Measurements from ENCODE around the gene MBOAT7.
"Not testable (repeated sequence)": the region's sequence is repeated elsewhere in the genome, so short reads cannot be mapped to it uniquely, and the experiment has no call there.

The MBOAT7 gene

GRCh38 chr19:54188215-54188871, 1.0 kb downstream of the MBOAT7 start:
- DNase-seq, result no peak

DNA sequence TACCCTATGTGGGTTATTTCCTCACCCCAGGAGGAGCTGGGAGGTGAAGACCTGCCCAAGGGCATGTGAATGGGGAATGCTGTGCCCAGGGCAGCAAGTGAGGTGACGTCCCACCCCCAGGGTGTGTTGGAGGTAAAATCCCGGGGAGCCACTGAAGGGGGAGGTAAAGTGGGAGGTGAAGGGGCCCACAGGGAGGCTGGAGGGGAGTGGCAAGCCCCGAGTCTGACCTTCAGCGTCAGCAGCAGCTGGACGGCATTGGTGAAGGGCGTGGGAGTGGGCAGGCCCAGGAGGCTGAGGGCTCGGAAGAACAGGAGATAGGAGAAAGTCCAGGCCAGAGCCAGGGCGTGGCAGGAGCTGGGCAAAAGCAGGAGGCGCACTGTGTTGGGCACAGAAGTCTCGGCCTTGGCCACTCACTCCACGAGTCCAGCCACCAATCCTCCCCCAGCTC, 2.4 kb downstream of the MBOAT7 start:
- DNase-seq, result no peak

- DNase-seq, result no peak
Observed at GRCh38 chr19:54186351-54186750, 3.0 kb downstream of the MBOAT7 start.

- DNase-seq, result no peak
Observed at GRCh38 chr19:54183431-54183830, 5.9 kb downstream of the MBOAT7 start.

GRCh38 chr19:54181894-54182293, 7.5 kb downstream of the MBOAT7 start:
- not testable (repeated sequence) for DNase-seq

DNA sequence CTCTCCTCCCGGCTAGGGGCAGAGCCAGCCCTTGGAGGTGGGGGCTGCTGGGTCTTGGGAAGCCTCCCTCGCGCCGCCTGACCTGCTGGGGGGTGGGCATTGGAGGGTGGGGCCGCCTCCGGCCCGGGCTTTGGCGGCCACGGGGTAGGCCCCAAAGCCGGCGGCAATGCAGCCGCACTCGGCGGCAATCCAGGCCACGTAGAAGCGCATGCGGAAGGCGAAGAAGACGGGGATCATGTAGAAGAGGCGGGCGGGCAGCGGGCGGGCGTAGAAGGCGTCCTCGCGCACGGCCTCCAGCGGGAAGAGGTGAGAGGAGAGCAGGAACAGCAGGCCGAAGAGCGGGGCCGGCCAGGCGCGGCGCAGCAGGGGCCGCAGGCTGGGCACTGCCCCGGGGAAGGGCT, 8.7 kb downstream of the MBOAT7 start:
- DNase-seq, result no peak

DNA sequence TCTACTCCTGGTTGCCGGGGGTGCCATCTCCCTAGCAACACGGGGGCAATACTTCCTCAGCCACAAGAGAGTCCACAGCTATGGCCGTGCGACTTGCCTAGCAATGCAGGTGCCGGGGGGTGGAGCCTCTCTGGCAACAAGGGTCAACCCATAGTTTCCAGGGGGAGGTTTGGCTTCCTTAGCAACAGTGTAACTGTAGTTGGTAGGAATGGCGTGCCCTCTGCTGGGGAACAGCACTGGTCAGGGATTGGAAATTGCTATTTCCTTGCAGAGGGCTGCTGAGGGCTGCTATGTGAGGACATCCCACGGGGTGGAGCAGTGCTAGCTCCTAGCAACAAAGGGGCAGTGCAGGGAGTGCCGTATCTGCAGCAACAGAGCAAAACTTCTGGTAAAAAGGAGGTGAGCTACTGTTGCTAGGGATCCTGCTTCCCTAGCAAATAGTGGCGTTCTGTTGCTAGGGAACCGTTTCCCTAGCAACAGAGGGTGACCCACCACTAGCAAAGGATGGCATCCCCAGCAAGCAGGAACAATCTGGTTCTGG, 9.4 kb downstream of the MBOAT7 start:
- no peak for DNase-seq

DNA sequence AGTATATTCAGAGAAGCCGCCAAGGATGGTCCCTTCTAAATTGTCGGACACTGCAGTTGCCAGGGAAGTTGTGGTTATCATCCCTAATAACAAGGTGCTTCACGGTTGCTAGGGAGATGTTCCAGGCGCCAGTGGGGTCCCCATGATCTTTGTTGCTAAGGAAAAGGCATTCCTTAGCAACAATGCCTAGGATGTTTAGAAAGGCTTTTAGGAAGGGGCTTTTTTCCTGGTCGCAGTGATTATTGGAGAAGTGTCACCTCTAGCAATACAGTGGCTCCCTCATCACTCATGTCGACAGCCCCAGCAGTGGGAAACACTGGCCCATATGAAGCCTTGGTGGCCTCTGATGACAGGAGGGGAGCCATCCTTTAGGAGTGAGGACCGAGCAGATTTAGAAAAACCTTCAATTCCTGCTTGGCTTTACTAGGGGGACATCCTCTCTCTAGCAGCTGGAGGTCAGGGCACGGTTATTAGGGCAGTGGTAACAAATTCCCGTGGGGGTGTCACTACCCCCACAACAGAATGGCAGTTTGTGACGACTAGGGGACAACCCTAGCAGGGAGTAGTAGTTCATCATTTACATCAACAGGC, 10.0 kb downstream of the MBOAT7 start:
- DNase-seq, result no peak

DNA sequence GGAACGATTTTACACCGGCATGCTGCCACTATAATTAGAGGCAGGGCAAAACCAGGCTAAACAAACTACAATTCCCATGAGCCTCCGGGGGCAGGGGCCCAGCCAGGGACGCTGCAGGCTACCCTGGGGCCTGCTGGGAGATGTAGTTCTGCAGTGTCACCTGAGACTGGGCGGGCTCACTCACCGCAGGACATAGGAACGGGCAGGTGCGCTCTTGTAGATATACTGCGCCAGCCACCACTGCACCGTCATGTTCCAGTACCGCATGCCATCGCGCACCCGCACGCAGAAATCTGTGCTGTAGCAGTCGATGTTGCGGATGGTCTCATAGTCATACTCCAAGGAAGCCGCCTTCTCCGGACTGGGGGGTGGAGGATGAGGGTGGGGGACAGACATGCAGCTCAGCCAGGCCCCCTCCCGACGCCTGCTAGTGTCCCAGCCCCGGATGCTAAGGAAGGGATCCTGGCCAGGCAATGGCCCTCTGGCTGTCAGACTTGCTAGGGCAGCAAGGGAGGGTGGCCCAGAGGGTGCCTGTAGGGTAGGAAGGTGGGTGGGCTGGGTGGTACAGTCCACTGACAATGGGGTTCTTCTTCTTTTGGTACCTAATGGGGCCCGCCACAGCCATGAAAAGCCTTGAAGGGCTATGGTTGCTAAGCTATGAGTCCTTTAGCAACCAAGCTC, 10.7 kb downstream of the MBOAT7 start:
- no peak for DNase-seq

GRCh38 chr19:54173951-54174834, 15.2 kb downstream of the MBOAT7 start:
- no peak for DNase-seq

DNA sequence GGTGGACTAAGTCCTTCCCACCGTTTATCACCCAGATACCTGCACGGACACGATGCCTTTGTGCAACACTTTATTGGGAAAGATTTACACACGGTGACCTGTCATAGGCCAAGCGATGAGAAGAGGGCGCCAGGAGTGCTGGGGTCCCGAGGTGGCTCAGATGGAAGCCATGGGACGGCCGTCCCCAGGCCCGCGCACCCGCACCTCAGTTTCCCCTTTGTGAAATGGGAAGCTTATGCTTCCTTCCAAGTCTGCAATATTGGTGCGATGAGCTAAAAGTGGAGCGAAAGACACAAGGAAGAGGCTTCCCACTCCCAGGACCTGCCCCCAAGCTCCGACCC, 16.1 kb downstream of the MBOAT7 start:
- DNase-seq, result no peak

DNA sequence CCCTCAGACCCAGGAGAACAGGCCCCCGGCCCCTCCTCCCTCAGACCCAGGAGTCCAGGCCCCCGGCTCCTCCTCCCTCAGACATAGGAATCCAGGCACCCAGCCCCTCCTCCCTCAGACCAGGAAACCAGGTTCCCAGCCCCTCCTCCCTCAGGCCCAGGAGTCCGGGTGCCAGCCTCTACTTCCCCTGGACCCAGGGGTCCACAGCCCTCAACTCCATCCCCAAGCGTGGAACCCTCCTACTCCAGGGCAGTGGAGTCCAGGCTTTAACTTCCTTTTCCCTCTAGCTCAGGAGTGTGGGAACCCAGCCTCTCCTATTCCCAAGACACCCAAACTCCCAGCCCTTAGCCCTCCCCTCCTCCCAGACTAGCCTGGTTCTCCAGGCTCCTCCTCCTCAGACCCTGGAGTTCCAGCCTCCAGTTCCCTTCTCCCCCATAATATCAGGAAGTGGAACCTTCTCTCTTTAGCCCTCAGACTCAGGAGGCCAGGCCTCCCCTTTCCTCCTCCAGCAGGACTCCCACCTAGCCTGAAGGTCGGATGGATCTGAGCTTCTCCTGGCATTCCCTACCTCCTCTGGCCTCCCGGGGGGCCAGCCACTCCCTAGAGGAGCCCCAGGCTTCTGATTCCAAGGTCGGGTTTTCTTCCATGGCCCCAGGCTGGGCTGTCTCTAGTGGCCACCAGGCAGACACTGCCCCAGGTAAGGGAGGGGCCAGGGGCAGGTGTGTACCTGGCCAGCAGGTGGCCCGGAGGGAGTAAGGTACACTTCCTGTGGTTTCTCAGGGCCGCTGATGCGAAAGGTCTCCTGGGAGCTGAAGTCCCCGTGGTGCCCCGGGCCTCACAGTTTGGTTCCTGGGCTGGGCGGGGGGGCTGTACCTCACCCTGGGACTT, 16.7 kb downstream of the MBOAT7 start, which contains the start of gene TMC4:
Gene TMC4, minus strand, starts transcription at position 690 of the 888 bp plus-strand sequence. Its CDS starts 43 bp downstream, at position 647.
- DNase-seq, result no peak

- not testable (repeated sequence) for DNase-seq
Observed at GRCh38 chr19:54171736-54172431, 17.5 kb downstream of the MBOAT7 start.

DNA sequence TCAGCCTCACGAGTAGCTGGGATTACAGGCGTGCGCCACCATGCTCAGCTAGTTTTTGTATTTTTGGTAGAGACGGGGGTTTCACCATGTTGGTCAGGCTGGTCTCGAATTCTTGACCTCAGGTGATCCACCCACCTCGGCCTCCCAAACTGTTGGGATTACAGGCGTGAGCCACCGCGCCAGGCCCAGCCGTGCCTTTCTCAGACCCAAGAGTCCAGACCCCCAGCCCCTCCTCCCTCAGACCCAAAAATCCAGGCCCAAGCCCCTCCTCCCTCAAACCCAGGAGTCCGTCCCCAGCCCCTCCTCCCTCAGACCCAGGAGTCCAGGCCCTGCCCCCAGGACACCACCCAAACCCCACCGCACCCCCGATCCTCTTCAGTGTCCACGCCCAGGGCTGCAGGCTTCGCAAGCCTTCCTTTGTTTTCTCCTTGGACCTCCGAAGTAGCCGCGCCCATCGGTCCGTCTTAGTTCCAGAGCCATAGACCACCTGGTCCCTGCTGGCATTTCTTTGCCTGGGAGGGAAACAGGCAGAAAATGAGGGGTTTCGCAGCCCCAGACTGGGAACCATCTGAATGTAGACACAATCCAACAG, 20.1 kb downstream of the MBOAT7 start:
- no peak for DNase-seq

DNA sequence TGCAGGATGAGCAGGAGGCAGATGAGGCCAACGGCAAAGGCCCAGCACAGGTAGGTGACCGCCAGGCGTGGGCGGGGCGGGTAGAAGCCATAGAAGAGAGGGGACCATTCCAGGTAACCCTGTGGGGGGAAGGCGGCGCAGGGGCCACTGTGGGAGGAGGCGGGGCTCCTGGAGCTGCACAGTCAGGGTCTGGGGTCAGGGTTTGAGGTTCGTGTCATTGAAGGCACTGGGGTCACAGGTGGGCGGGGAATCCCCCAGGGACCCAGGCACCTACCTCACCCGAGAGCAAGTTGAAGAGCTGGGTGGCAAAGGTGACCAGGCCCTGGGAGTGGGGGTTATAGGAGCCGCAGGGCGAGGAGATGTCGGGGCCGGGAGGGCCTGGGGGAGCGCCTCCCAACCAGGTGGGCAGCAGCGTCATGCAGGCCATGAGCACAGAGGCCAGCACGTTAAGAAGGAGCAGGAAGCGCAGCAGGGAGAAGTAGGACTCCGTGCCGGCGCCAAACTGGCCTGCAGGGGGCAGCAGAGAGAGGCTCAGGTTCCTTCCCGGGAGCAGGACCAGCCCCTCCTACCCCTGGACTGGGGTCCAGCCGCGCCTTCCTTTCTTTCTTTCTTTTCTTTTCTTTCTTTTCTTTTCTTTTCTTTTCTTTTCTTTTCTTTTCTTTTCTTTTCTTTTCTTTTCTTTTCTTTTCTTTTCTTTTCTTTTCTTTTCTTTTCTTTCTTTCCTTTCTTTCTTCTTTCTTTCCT, 21.0 kb downstream of the MBOAT7 start:
- DNase-seq, result peak; percentile 45

DNA sequence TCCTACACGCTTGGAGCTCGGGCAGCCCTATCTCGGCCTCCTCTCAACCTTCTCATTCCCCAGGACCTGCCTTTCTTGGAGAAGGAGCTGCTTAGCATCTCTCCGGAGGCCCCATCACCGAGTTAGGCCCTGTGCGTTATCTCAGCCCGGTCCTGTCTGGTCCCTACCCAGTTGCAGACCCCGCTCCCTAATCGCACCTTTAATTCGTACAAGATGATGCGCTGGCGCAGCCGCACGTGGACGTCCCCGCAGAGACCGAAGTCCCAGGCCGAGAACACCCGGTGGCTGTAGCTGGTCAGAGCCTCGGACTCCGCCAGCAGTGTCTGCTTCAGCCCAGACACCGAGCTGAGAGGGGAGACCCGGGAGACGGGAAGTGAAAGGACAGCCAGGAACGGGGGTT, 24.2 kb downstream of the MBOAT7 start:
- no peak for DNase-seq

DNA sequence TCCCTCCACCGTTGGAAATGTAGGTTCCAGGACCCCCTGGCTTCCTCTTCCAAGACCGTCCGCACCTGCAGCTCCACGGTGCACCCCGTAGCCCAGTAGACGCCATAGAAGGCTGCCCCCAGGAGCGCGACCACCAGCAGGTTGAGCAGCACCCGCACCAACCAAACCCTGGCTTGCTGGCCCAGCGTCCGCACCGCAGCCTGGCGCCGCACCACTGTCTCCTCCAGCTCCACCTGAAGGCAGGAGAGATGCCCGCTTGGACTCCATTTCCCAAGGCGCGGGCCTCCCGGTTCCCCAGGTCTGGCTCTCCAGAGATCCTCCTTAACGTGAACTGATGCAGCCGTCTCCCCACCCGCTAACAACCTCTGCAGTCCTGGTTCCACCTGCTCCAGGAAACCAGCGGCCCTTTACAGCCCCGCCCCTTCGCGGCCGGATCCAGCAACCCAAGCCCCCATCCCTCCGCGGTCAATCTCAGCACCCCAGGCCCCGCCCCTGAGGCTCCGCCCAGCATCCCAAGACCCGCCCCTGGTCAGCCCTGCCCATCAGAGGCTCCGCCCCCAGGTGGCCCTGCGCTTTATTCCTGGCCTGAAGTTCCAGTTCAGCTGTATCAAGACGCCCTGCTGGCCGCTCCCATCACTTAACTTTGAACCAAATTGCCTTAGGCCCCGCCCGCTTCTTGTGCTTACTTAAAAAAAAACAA, 24.9 kb downstream of the MBOAT7 start:
- no peak for DNase-seq

GRCh38 chr19:54162884-54163283, 26.5 kb downstream of the MBOAT7 start:
- DNase-seq, result no peak

DNA sequence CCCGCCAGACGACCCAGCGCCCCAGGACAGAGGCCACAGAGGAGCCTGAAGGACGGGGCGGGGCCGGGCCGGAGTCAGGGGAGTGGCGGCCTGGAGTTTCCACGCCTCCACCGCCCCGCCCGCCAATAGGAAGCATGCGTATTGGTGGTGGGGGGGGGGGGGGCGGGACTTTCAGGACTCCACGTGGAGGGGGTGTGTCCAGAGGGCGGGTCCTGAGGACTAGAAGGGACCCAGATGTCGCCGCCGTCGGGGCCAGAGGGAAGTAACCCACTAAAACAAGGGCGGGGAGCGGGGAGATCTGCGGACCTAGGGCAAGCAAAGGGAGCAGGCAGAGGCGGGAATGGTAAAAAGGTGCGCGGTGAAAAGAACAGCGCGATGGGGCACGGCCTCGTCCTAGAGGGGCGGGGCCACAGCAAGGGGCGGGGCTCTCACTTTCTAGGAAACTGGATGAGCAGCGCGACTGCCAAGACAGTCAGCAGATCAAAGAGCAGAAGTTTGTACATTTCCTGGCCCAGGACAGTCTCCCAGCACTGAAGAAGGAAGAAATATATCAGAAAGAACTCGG, 27.1 kb downstream of the MBOAT7 start:
- peak; percentile 53 for DNase-seq
